Loucy (cell line): ENCODE measurements around the gene GPC1.

ENCODE experiments used
- H2AFZ ChIP-seq: fragments of 200-600 bp; sonication (generic); 2 replicates; pipeline ENCODE4 v1.6.0; 2016; ENCODE audit warnings: antibody characterized with exemption, mild to moderate bottlenecking, low read length, moderate library complexity
- H3F3A ChIP-seq: fragments of 200-600 bp; 2 replicates; pipeline ENCODE4 v1.6.0; 2016; ENCODE audit warnings: antibody characterized with exemption, low read depth, mild to moderate bottlenecking
- H3K27me3 ChIP-seq: fragments of 200-600 bp; sonication (generic); 2 replicates; pipeline ENCODE4 v1.6.1; 2014; ENCODE audit warnings: low read length, mild to moderate bottlenecking; ENCODE audit not compliant: insufficient read depth, poor library complexity, severe bottlenecking
- H3K36me3 ChIP-seq: fragments of 200-600 bp; sonication (generic); 2 replicates; pipeline ENCODE4 v1.6.1; 2016; ENCODE audit warnings: low read length; ENCODE audit not compliant: insufficient read depth
- H3K4me1 ChIP-seq: fragments of 200-600 bp; sonication (generic); 2 replicates; pipeline ENCODE4 v1.5.1; 2014; ENCODE audit warnings: low read length, mild to moderate bottlenecking; ENCODE audit not compliant: insufficient read depth, poor library complexity, severe bottlenecking
- H3K4me2 ChIP-seq: fragments of 200-600 bp; sonication (generic); 2 replicates; pipeline ENCODE4 v1.6.0; 2014; ENCODE audit warnings: antibody characterized with exemption, low read length, low read depth, mild to moderate bottlenecking; ENCODE audit not compliant: poor library complexity, severe bottlenecking
- H3K4me3 ChIP-seq: fragments of 200-600 bp; sonication (generic); 2 replicates; pipeline ENCODE4 v1.5.1; 2014; ENCODE audit warnings: low read length, mild to moderate bottlenecking, mixed read lengths; ENCODE audit not compliant: poor library complexity, severe bottlenecking
- H3K79me2 ChIP-seq: fragments of 200-600 bp; sonication (generic); 2 replicates; pipeline ENCODE4 v1.6.1; 2014; ENCODE audit warnings: low read length; ENCODE audit not compliant: insufficient read depth
- H3K9ac ChIP-seq: fragments of 200-600 bp; sonication (generic); 2 replicates; pipeline ENCODE4 v1.6.0; 2014; ENCODE audit warnings: mild to moderate bottlenecking, low read depth, low read length, moderate library complexity; ENCODE audit not compliant: poor library complexity, severe bottlenecking
- H3K9me2 ChIP-seq: fragments of 200-600 bp; sonication (generic); replicated peaks from 2 replicates; pipeline ENCODE4 v1.6.1; 2016; ENCODE audit warnings: low read depth, low read length, mixed read lengths
- H3K9me3 ChIP-seq: fragments of 200-600 bp; sonication (generic); 2 replicates; pipeline ENCODE4 v1.6.1; 2014; ENCODE audit warnings: mild to moderate bottlenecking, antibody characterized with exemption, low read length, low read depth; ENCODE audit not compliant: insufficient read depth
- H4K20me1 ChIP-seq: fragments of 200-600 bp; sonication (generic); 2 replicates; pipeline ENCODE4 v1.6.0; 2014; ENCODE audit warnings: antibody characterized with exemption, low read length, mild to moderate bottlenecking; ENCODE audit not compliant: insufficient read depth, poor library complexity, severe bottlenecking
- CTCF ChIP-seq: fragments of 200-600 bp; sonication (generic); conservative IDR thresholded peaks from 2 replicates; pipeline ENCODE4 v1.5.1; 2014; ENCODE audit warnings: mild to moderate bottlenecking, antibody characterized with exemption, low read length
- EZH2phosphoT487 ChIP-seq: fragments of 200-600 bp; IDR thresholded peaks from 2 replicates; pipeline ENCODE4 v1.6.1; 2018; ENCODE audit warnings: antibody characterized with exemption, mild to moderate bottlenecking, moderate library complexity, borderline replicate concordance

GPC1 gene

GRCh38 chr2:240441326-240441992 lies 6.0 kb downstream of the GPC1 start:
- Histone ChIP-seq H3K4me1 (peaks cover 6% of the 10 kb centered on the region), H3F3A (no peaks in the 10 kb centered on the region), H3K9me3 (no peaks in the 10 kb centered on the region), H3K79me2 (no peaks in the 10 kb centered on the region), H4K20me1 (no peaks in the 10 kb centered on the region), H3K27me3 (no peaks in the 10 kb centered on the region), H3K4me2 (no peak overlapping the region), H3K9ac (no peak overlapping the region), H3K9me2 (no peaks in the 10 kb centered on the region), H3K4me3 (no peak overlapping the region), H2AFZ (no peak overlapping the region), H3K36me3 (no peaks in the 10 kb centered on the region)
- no peak for TF ChIP-seq EZH2phosphoT487
- no peak for TF ChIP-seq CTCF

- H3K4me1 ChIP-seq: peaks cover 2% of the 10 kb centered on the region
- no peak overlapping the region for H3K9ac ChIP-seq
- H3K4me3 ChIP-seq: no peak overlapping the region
- H3K79me2 ChIP-seq: no peaks in the 10 kb centered on the region
- TF ChIP-seq EZH2phosphoT487 (no peak), CTCF (no peak)
- no peaks in the 10 kb centered on the region for H3F3A ChIP-seq
- H3K9me2 ChIP-seq: no peaks in the 10 kb centered on the region
- H3K4me2 ChIP-seq: no peak overlapping the region
- H3K36me3 ChIP-seq: no peaks in the 10 kb centered on the region
- H3K9me3 ChIP-seq: no peaks in the 10 kb centered on the region
- H3K27me3 ChIP-seq: no peaks in the 10 kb centered on the region
- H4K20me1 ChIP-seq: no peaks in the 10 kb centered on the region
- no peak overlapping the region for H2AFZ ChIP-seq
Observed at GRCh38 chr2:240441993-240442411, 6.5 kb downstream of the GPC1 start.

- H3K36me3 ChIP-seq: no peaks in the 10 kb centered on the region
- no peaks in the 10 kb centered on the region for H3K4me1 ChIP-seq
- no peaks in the 10 kb centered on the region for H3K27me3 ChIP-seq
- no peak overlapping the region for H3K4me3 ChIP-seq
- H3K9ac ChIP-seq: no peak overlapping the region
- TF ChIP-seq CTCF (no peak), EZH2phosphoT487 (no peak)
- H3K79me2 ChIP-seq: no peaks in the 10 kb centered on the region
- H3K9me3 ChIP-seq: no peaks in the 10 kb centered on the region
- H4K20me1 ChIP-seq: no peaks in the 10 kb centered on the region
- no peak overlapping the region for H3K4me2 ChIP-seq
- H2AFZ ChIP-seq: no peak overlapping the region
- H3K9me2 ChIP-seq: no peaks in the 10 kb centered on the region
- no peaks in the 10 kb centered on the region for H3F3A ChIP-seq
Observed at GRCh38 chr2:240442891-240443715, 7.6 kb downstream of the GPC1 start.
